ENCODE measurements around the gene COL15A1. TPM values are rescaled to one million over a fixed set of nuclear protein-coding genes. Genes with fewer than 3 reads are reported as not detected.

The COL15A1 gene
- total RNA-seq, 4 donors from 2014 or later: 4.6 to 51.9 (median 10.7) TPM

DNA sequence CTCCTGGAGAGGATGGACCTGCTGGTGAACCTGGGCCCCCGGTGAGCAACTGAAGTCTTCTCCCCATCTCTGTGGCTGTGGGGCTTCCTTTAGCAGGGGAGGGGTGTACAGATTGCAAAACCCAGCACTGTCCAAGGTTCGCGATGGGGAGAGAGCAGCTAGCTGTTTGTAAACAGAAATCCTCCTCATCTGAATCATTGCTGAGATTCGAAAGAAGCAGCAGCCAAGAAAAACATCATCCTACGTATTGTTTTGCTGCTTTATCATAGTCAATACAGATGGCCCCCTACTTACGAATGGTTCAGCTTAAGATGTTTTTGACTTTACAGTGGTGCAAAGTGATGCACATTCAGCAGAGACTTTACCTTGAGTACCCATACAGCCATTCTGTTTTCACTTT is 81.3 kb downstream of the COL15A1 start:
- WGBS, 2 donors (ENCODE audit: low coverage in 1 of 2): 77 to 88% methylated on average over 3 to 6 of the region's 6 CpGs
- H3K4me1 ChIP-seq: peaks cover 0 to 9% (median 2%) of the 10 kb centered on the region in 4 donors
- intact Hi-C loops (cut with DNase I; ENCODE audit: low total_unique reads) (no loop called here), in situ Hi-C loops (cut with MboI; ENCODE audit: low pct_ligation_motif_present in 1 of 4, low pct_unique_long_range_greater_than_20kb in 1 of 4, low sequenced_read_pairs in 3 of 4) (no loop called here)
- no peaks in the 10 kb centered on the region for H3K27me3 ChIP-seq
- H3K27ac ChIP-seq: peak overlapping the region in 1 of 4 donors; percentile 3
- DNase-seq: no peak
- H3K9me3 ChIP-seq: no peaks in the 10 kb centered on the region
- no peak overlapping the region for H3K4me3 ChIP-seq
- H3K36me3 ChIP-seq: no peaks in the 10 kb centered on the region
- no peak for TF ChIP-seq POLR2A (IDR thresholded peaks at IDR 0.05)
- TF ChIP-seq, protein P1, sequence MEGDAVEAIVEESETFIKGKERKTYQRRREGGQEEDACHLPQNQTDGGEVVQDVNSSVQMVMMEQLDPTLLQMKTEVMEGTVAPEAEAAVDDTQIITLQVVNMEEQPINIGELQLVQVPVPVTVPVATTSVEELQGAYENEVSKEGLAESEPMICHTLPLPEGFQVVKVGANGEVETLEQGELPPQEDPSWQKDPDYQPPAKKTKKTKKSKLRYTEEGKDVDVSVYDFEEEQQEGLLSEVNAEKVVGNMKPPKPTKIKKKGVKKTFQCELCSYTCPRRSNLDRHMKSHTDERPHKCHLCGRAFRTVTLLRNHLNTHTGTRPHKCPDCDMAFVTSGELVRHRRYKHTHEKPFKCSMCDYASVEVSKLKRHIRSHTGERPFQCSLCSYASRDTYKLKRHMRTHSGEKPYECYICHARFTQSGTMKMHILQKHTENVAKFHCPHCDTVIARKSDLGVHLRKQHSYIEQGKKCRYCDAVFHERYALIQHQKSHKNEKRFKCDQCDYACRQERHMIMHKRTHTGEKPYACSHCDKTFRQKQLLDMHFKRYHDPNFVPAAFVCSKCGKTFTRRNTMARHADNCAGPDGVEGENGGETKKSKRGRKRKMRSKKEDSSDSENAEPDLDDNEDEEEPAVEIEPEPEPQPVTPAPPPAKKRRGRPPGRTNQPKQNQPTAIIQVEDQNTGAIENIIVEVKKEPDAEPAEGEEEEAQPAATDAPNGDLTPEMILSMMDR (IDR thresholded peaks at IDR 0.05): no peak
- no peak for TF ChIP-seq EP300 (IDR thresholded peaks at IDR 0.05; ENCODE audit: low read depth)
- no peak for TF ChIP-seq POLR2AphosphoS5 (IDR thresholded peaks at IDR 0.05)

DNA sequence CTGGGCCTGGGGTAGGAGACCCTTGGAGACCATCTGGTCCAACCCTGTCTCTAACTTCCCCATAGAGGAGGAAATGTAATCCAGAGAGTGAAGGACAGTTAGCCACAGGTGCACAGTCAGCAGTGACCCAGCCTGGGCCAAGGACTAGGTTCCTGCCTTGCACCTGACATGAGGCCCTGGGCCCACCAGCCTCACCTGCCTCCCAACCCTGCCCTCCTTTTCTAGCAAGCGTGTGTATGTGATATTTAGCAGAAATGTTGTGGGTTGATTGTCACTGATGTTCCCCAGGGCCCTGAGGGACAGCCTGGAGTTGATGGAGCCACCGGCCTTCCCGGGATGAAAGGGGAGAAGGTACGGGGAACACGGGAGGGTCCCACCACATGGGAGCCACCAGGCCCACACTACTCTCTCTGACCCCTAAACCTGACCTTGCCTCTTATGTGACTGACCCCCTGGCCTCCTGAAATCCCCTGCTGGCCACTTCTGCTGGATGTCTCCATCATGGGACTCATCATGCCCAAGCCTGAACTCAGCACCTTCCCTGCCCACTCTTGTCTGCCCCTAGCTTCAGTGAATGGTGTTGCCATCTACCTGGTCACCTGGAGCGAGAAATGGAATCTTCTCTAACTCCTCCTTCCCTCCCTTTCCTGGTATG is 82.0 kb downstream of the COL15A1 start:
- intact Hi-C loops (cut with DNase I; ENCODE audit: low total_unique reads) (no loop called here), in situ Hi-C loops (cut with MboI; ENCODE audit: low pct_ligation_motif_present in 1 of 4, low pct_unique_long_range_greater_than_20kb in 1 of 4, low sequenced_read_pairs in 3 of 4) (no loop called here)
- 94% methylated on average over 6 of the region's 6 CpGs; no CpG with 5 or more reads in 1 of the 2 donors for WGBS, 2 donors (ENCODE audit: low coverage in 1 of 2)
- Histone ChIP-seq H3K36me3 (no peaks in the 10 kb centered on the region), H3K27me3 (no peaks in the 10 kb centered on the region), H3K27ac (no peak overlapping the region), H3K4me1 (peaks cover 0 to 6% (median 2%) of the 10 kb centered on the region in 4 donors), H3K9me3 (no peaks in the 10 kb centered on the region), H3K4me3 (no peak overlapping the region)
- no peak for DNase-seq
- TF ChIP-seq EP300 (IDR thresholded peaks at IDR 0.05; ENCODE audit: low read depth) (no peak), POLR2A (IDR thresholded peaks at IDR 0.05) (no peak), POLR2AphosphoS5 (IDR thresholded peaks at IDR 0.05) (no peak)
- TF ChIP-seq, protein P1 (IDR thresholded peaks at IDR 0.05): no peak

DNA sequence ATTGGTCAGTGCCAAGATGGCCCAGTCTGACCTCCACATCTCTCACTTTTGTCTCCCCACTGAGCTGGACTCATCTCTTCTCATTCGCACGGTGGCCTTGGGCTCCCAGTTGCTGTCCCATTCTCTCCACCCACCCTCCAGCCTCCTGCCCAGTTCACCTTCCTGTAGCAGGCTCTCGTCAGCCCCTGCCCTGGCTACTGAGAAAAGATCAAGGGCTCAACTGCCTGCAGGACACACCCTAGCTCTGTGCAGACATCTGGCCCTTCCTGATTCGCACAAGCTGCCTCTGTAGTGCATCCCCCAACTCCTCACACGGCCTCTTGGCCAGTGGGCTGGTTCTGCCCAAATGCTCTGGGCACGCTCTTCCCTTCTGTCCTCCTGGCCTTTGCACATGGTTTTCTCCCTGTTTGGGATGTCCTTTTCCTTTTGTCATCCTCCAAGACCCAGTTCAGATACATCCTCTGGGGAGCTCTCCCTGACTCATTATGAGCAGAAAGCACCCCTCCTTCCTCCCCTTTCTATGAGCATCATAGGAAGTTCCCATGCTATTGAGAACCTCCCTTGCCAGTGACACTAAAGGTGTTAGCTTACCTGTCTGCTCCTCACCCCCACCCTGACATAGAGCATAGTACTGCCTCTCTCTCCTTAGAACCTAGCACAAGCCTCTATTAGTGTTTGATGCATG is 82.7 kb downstream of the COL15A1 start:
- in situ Hi-C loops (cut with MboI; ENCODE audit: low pct_ligation_motif_present in 1 of 4, low pct_unique_long_range_greater_than_20kb in 1 of 4, low sequenced_read_pairs in 3 of 4): no loop called here
- WGBS, 2 donors (ENCODE audit: low coverage in 1 of 2): 85 to 100% methylated on average over 3 to 6 of the region's 6 CpGs
- TF ChIP-seq POLR2A (IDR thresholded peaks at IDR 0.05) (no peak), EP300 (IDR thresholded peaks at IDR 0.05; ENCODE audit: low read depth) (no peak)
- TF ChIP-seq, protein P1 (IDR thresholded peaks at IDR 0.05): no peak
- H3K27me3 ChIP-seq: no peaks in the 10 kb centered on the region
- DNase-seq: no peak
- no peaks in the 10 kb centered on the region for H3K9me3 ChIP-seq
- H3K36me3 ChIP-seq: no peaks in the 10 kb centered on the region
- intact Hi-C loops (cut with DNase I; ENCODE audit: low total_unique reads): no loop called here
- no peak overlapping the region for H3K27ac ChIP-seq
- H3K4me1 ChIP-seq: peaks cover 0 to 6% (median 2%) of the 10 kb centered on the region in 4 donors
- no peak overlapping the region for H3K4me3 ChIP-seq

DNA sequence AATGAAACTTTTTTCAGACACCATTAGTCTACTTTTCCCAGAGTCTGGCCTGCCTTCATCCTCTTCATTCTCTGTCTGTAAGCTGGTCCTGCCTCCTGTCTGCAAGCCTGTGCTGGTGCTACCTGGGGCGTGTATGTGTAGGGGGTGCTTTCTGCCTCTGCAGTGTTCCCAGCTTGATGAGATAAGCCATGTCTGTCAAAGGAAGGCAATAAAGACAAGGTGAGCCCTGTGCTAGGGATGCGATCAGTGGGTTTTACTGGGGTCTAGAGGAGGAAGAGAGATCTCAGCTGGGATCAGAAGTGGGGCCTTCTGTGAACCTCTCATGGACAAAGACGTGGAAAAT is 83.2 kb downstream of the COL15A1 start:
- Histone ChIP-seq H3K4me3 (no peak overlapping the region), H3K27me3 (no peaks in the 10 kb centered on the region), H3K4me1 (peaks cover 0 to 6% (median 2%) of the 10 kb centered on the region in 4 donors), H3K27ac (no peak overlapping the region), H3K9me3 (no peaks in the 10 kb centered on the region), H3K36me3 (no peaks in the 10 kb centered on the region)
- no peak for DNase-seq
- 73 to 75% methylated on average over 2 to 3 of the region's 3 CpGs for WGBS, 2 donors (ENCODE audit: low coverage in 1 of 2)
- intact Hi-C loops (cut with DNase I; ENCODE audit: low total_unique reads): no loop called here
- in situ Hi-C loops (cut with MboI; ENCODE audit: low pct_ligation_motif_present in 1 of 4, low pct_unique_long_range_greater_than_20kb in 1 of 4, low sequenced_read_pairs in 3 of 4): no loop called here
- TF ChIP-seq, protein P1 (IDR thresholded peaks at IDR 0.05): no peak
- no peak for TF ChIP-seq POLR2A (IDR thresholded peaks at IDR 0.05)
- no peak for TF ChIP-seq POLR2AphosphoS5 (IDR thresholded peaks at IDR 0.05)
- TF ChIP-seq EP300 (IDR thresholded peaks at IDR 0.05; ENCODE audit: low read depth): no peak

All from transverse colon (tissue), 4 donors.